NCI-H446 (cell line): ENCODE data around the gene YJEFN3.

Experiments
- DNase-seq, 2 experiments: peaks; one replicate each; lab custom pipeline; 2025; lab: John Stamatoyannopoulos, UW

YJEFN3 gene

GRCh38 chr19:19539698-19540063 lies 11.0 kb downstream of the YJEFN3 start:
- no peak for DNase-seq

DNA sequence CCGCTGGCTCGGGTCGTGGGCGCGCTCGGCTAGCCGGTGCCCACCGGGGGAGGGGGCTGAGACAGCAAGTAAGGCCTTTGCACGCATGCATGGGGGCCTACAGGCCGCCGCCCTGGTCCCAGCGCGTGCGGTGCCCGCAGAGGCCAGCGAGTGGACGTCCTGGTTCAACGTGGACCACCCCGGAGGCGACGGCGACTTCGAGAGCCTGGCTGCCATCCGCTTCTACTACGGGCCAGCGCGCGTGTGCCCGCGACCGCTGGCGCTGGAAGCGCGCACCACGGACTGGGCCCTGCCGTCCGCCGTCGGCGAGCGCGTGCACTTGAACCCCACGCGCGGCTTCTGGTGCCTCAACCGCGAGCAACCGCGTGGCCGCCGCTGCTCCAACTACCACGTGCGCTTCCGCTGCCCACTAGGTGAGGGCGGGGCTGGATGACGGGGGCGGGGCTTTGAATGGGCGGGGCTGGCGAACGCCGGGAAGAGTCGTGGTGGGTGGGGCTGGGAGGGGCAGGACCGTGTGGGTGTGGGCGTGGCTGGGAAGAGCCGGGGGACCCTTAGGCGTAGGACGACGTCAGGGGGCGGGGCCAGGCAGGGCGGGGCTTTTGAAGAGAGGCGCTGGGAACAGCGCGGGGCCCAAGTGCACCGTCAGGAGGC lies 11.5 kb downstream of the YJEFN3 start:
- DNase-seq: no peak

- DNase-seq: no peak
These were observed 12.2 kb downstream of the YJEFN3 start for GRCh38 chr19:19540715-19541515.

- no peak for DNase-seq
These were observed 12.9 kb downstream of the YJEFN3 start for GRCh38 chr19:19541616-19542015.

- no peak for DNase-seq
These were observed 13.8 kb downstream of the YJEFN3 start for GRCh38 chr19:19542507-19542906.

DNA sequence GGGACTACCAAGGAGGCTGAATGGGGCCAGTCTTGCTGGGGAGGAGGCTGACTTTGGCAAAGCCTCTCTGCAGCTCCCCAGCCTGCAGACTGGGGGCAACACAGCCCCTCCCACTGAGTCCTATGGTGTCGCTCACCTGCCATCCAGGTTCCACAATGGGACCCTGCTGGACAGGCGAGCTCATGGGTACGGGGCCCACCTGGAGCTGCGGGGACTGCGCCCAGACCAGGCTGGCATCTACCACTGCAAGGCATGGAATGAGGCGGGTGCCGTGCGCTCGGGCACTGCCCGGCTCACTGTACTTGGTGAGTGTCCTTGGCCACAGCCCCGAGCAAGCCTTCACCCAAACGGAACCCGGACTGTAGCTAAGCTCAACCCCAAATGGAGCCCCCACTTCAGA lies 14.4 kb downstream of the YJEFN3 start:
- DNase-seq: no peak

GRCh38 chr19:19543640-19544039 lies 14.9 kb downstream of the YJEFN3 start:
- no peak for DNase-seq

GRCh38 chr19:19544257-19544953 lies 15.7 kb downstream of the YJEFN3 start:
- no peak for DNase-seq

- no peak for DNase-seq
These were observed 16.4 kb downstream of the YJEFN3 start for GRCh38 chr19:19544954-19545591.

DNA sequence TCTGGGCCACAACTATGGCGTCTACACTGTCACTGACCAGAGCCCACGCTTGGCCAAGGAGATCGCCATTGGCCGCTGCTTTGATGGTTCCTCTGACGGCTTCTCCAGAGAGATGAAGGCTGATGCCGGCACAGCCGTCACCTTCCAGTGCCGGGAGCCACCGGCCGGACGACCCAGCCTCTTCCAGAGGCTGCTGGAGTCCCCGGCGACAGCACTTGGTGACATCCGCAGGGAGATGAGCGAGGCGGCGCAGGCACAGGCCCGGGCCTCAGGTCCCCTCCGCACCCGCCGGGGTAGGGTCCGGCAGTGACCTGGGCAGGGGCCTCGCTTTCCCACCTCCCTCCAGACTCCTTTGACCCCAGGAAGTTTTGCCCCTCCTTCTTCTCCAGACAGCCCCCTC lies 17.0 kb downstream of the YJEFN3 start:
- DNase-seq: no peak

GRCh38 chr19:19546751-19547162 lies 18.0 kb downstream of the YJEFN3 start:
- no peak for DNase-seq

- DNase-seq: no peak
These were observed 19.1 kb downstream of the YJEFN3 start for GRCh38 chr19:19547674-19548336.

DNA sequence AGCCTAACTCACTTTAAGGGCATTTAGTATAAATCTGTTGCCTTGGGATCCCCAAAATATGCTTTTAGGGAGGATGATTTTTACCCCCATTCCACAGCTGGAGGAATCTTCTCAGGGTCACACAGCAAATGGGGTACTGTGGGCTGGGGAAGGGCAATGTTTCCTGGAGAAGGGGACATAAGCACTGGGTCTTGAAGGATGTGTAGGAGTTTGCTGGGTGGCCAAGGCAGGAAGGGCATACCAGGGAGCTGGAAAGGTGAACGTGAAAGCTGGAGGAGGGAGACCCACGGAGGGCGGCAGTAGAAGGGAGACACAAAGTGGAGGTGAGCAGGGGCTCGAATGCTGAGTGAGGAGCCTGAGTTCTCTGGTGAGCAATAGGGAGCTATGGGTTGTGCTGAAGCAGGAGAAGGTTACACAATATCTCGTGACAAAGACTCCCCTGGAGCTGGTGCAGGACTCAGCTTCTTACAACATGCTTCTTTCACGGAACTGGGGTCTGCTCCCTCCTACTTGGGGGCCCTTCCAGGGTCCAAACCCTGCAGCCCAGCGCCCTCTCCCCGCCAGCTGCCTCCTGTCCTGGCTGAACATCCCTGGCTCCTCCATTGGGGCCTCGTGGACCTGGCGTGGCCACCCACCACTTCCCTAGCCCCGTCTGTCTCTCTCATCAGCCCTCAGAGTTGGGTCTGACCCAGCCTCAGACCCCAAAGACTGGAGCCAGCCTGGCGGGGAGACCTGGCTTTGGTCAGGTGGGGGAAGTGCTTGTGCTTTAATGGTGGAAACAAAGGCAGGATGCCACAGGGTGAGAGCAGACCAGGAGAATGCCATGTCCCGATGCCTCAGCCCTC lies 20.4 kb downstream of the YJEFN3 start:
- no peak for DNase-seq

- no peak for DNase-seq
These were observed 21.2 kb downstream of the YJEFN3 start for GRCh38 chr19:19549804-19550464.

- no peak for DNase-seq
These were observed 21.8 kb downstream of the YJEFN3 start for GRCh38 chr19:19550485-19550929.

DNA sequence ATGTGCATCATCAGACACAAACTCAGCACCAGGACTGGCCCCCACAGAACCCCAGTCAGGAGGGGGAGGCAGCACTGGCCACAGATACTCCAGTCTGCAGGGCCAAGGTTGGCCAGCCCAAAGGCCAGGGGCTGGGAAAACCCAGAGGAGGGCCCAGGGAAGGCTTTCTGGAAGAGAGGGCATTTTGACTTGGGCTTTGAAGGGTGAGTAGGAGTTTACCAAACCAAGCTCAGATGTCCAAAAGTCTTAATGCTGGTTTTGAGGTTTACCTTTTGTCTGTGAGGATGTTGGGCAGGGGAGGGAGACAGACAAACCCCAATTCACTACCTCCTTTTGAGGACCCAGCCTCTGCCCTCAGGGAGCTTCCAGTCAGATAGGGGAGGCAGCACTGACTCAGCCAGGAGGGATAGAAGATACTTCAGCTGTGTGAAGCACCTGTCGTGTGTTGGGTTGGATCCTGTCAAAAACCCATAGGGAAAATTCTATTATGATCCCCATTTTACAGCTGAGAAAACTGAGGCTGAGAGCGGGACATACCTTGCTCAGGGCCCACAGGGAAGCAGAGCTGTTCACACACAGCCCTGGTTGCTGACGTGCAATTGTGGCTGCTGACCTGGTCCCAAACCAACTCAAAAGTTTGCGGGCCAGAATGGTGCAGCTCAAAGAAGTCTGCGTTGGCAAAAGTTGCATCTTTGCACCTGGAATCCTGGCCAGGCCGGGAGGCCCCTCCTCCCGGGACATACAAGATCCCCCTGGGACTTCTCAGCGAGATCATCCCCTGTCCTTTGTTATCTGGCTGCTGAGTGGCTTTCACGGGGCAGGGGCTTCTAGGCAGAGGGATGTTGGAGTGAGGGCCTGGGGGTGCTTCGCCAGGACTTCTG lies 22.5 kb downstream of the YJEFN3 start:
- DNase-seq: no peak

- DNase-seq: no peak
These were observed 23.1 kb downstream of the YJEFN3 start for GRCh38 chr19:19551853-19552192.

DNA sequence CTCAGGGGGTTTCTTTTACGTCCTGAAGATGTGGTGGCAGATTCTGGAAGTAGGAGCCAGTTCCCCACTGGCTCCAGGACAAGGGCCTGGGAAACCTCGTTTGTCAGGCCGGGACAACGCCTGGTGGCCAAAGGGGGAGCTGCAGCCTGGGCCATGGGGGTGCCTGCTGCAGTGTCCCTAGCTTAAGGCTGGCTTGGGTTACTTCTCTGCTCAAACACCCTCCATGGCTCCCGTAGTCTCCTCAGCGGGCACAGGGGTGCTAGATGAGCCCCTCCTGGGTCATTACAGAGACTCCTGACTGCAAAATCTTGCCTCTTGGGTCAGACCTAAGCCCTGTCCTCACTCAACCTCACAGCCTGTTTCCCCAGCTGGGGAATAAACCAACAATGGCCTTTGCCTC lies 24.1 kb downstream of the YJEFN3 start:
- DNase-seq: no peak

GRCh38 chr19:19553670-19554069 lies 25.0 kb downstream of the YJEFN3 start:
- no peak for DNase-seq
